Measurements from ENCODE around the gene BAG3. TPM values are rescaled to one million over a fixed set of nuclear protein-coding genes. Genes with fewer than 3 reads are reported as not detected.

The BAG3 gene
- total and polyA plus RNA-seq, 2 of the 8 experiments (the other 6 are each of a cell fraction or from before 2014, with no cell fraction given) = 3.5 to 13.3 TPM

- Histone ChIP-seq H2BK12ac (ENCODE audit: low read depth, low read length) (no peak overlapping the region), H2BK5ac (ENCODE audit: low read depth, low read length) (0 out of 2 replicates have a peak overlapping the region, but pooled peaks have one; percentile 44), H3K4ac (replicated peaks; ENCODE audit: insufficient read length, low read depth, low read length) (no peak overlapping the region), H3K23me2 (ENCODE audit: low read depth, low read length) (no peaks in the 10 kb centered on the region), H4K8ac (ENCODE audit: extremely low read depth, insufficient read depth, low read length) (no peak overlapping the region), H2BK15ac (ENCODE audit: low read length) (no peak overlapping the region), H3K9me3 (ENCODE audit: insufficient read depth in 2 of 2, low read depth in 1 of 2, low read length in 1 of 2) (no peaks in the 10 kb centered on the region), H2AFZ (ENCODE audit: low read length) (no peak overlapping the region), H3K18ac (ENCODE audit: extremely low read depth, low read length) (no peak overlapping the region), H3K27me3 (replicated peaks in 1 of 4; ENCODE audit: control insufficient read depth in 3 of 4, extremely low read depth in 1 of 4, insufficient read depth in 3 of 4, low read length in 3 of 4) (no peaks in the 10 kb centered on the region), H3K23ac (ENCODE audit: insufficient read length) (no peak overlapping the region), H3K36me3 (ENCODE audit: control insufficient read depth in 2 of 4, insufficient read depth in 4 of 4, low read length in 3 of 4) (peaks cover 0 to 8% (median 0%) of the 10 kb centered on the region in 4 experiments; a peak in 4 of 8 replicates), H2BK120ac (replicated peaks; ENCODE audit: low read depth, low read length) (no peak overlapping the region), H4K91ac (replicated peaks; ENCODE audit: insufficient read length, low read length) (no peak overlapping the region), H3K9ac (replicated peaks in 1 of 4; ENCODE audit: extremely low read depth in 1 of 4, low read depth in 3 of 4, low read length in 3 of 4) (no peak overlapping the region), H2BK20ac (ENCODE audit: low read length) (no peak overlapping the region), H4K5ac (ENCODE audit: insufficient read length, low read depth, low read length) (no peak overlapping the region), H2AK5ac (ENCODE audit: low read depth, low read length) (no peak overlapping the region), H3K4me1 (replicated peaks in 1 of 4; ENCODE audit: control insufficient read depth in 3 of 4, insufficient read depth in 4 of 4, low read length in 3 of 4) (peaks cover 8 to 17% (median 13%) of the 10 kb centered on the region in 4 experiments), H3K4me2 (ENCODE audit: insufficient read depth in 1 of 2, low read depth in 2 of 2, low read length in 2 of 2) (no peak overlapping the region), H3K79me2 (ENCODE audit: control insufficient read depth in 1 of 2, insufficient read depth in 2 of 2, low read length in 2 of 2) (peaks cover 0 to 3% of the 10 kb centered on the region in 2 experiments; a peak in 1 of 4 replicates), H3K27ac (ENCODE audit: low read depth, low read length) (no peak overlapping the region), H3K14ac (ENCODE audit: insufficient read length) (no peak overlapping the region), H3K79me1 (ENCODE audit: low read depth, low read length) (peaks cover 5% of the 10 kb centered on the region), H3K4me3 (ENCODE audit: extremely low read depth in 1 of 4, insufficient read depth in 2 of 4, low read depth in 3 of 4, low read length in 4 of 4) (no peak overlapping the region), H3K56ac (replicated peaks; ENCODE audit: insufficient read length, low read depth, low read length) (no peak overlapping the region), H4K20me1 (replicated peaks in 1 of 2; ENCODE audit: control insufficient read depth in 1 of 2, insufficient read depth in 2 of 2, low read length in 2 of 2) (no peaks in the 10 kb centered on the region)
- POLR2A ChIA-PET (ENCODE audit: partially characterized antibody) = interaction anchor here (0.6 to 1.3 kb wide), 2 partner anchors 18 to 102 kb away, joined by 3 read pairs; no protein-coding TSS in a partner anchor
- 100% methylated on average over 2 of the region's 2 CpGs; no CpG with 5 or more reads in 1 of the 2 experiments for WGBS, 2 experiments (ENCODE audit: extremely low coverage in 1 of 2, insufficient coverage in 1 of 2, insufficient read length in 1 of 2, insufficient replicate concordance in 2 of 2, low coverage in 1 of 2, low lambda C conversion rate in 2 of 2, missing lambda C conversion rate in 1 of 2)
- CTCF ChIA-PET (ENCODE audit: partially characterized antibody) = interaction anchor here (1.9 to 2.1 kb wide), 2 partner anchors 8 to 84 kb away, joined by 4 to 5 read pairs; no protein-coding TSS in a partner anchor
- no peak for FAIRE-seq
- TF ChIP-seq GABPA (IDR thresholded peaks at IDR 0.05; ENCODE audit: borderline replicate concordance, insufficient read depth, low read length) (no peak), POLR2AphosphoS5 (IDR thresholded peaks at IDR 0.05; ENCODE audit: low read depth, low read length) (no peak), TEAD4 (IDR thresholded peaks at IDR 0.05; ENCODE audit: low read depth, low read length) (no peak), PHF8 (conservative IDR thresholded peaks at IDR 0.05; ENCODE audit: low read depth, low read length) (no peak), CREB1 (IDR thresholded peaks at IDR 0.05) (no peak), SRF (IDR thresholded peaks at IDR 0.05; ENCODE audit: low read depth, low read length) (no peak)
- DNase-seq (ENCODE audit: low read depth in 1 of 2, low spot score in 2 of 2) = no peak
Observed at GRCh38 chr10:119666709-119667004, 15.5 kb downstream of the BAG3 start.

All from H1 (cell line).